Measurements from ENCODE around the gene ENTPD8. TPM values are rescaled to one million over a fixed set of nuclear protein-coding genes. Genes with fewer than 3 reads are reported as not detected.

The ENTPD8 gene
- total RNA-seq (2014; rRNA removed; shearing (Covaris generic)), result not detected in 2 replicates

GRCh38 chr9:137441289-137441934, at the start of gene ENTPD8:
Gene ENTPD8 (minus strand): TSS chr9:137441357. CDS start chr9:137438285, 3,072 bp downstream.
- DNase-seq (ENCODE audit: low read depth), result no peak

- DNase-seq (ENCODE audit: low read depth), result no peak
Observed at GRCh38 chr9:137490532-137491186, 49.5 kb upstream of the ENTPD8 start.

DNA sequence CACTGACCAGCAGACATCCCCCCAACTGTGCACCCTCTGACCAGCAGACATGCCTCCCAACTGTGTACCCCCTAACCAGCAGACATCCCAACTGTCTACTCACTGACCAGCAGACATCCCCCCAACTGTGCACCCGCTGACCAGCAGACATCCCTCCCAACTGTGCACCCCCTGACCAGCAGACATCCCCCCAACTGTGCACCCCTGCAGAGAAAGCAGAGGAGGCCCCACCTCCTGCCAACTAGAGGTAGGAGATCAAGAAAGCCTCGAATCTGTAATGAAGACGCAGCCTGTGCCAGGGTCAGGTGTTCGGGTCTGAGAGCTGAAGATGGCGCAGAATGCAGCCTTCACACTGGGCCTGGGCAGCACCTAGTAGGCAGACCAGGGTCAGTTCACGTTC, 47.7 kb upstream of the ENTPD8 start:
- DNase-seq (ENCODE audit: low read depth), result no peak

DNA sequence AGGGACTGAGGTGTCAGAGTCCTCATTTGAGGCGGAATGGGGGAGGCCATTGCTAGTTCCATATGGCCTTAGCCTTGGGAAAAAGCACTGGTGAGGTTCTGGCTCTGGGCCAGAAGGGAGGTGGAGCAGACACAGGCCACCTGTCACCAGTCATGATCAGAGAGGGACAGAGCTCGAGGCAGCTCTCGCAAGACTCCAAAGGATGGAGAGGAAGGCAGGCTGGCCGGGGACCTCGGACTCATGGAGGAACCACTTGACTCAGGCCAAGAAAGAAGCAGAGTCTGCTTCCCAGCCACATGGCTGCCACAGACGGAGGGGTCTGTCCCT, 47.1 kb upstream of the ENTPD8 start:
- no peak for DNase-seq (ENCODE audit: low read depth)

GRCh38 chr9:137487454-137488326, 46.5 kb upstream of the ENTPD8 start:
- no peak for DNase-seq (ENCODE audit: low read depth)

DNA sequence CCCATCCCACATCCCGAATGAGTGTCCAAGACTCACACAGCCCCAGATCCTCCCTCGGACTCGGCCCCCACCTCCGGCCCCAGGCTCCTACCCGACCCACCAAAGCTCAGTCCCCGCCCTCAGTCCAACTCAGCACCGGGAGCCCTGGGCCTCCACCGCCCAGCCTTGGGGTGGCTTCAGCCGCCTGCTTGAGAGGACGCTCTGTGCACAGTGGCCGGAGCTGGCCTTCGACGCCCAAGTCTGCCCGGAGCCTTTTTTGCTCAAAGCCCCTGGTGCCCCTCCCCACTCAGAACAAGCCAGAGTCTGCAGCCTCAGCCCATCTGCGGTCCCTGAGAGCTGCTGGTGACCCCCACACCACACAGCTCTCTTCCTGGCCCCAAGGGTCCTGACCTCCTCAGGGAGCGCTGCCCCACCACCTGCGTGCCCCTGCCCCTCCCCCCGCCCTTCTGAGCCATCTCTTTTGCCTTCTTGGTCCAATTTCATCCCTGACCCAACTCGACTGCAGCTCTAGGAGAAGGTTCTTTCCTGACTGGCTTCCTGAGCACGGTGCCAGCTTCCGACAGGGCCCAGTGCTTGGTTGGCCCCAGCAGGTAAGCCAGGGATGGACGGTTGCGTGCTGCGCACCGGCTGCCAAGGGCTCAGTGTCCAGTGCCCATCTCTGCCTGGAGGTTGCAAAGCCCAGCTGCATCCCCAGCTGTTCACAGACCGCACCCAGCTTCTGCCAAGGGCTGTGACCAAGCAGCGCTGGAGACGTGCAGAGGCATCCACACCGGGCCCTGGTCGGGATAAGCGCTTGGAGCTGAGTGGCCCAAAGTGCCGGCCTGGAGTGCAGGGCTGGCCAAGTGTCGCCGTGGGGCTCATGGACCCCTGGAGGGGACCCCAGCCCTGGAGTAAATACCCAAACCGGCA, 45.6 kb upstream of the ENTPD8 start:
- no peak for DNase-seq (ENCODE audit: low read depth)

- DNase-seq (ENCODE audit: low read depth), result no peak
Observed at GRCh38 chr9:137486141-137486490, 45.0 kb upstream of the ENTPD8 start.

DNA sequence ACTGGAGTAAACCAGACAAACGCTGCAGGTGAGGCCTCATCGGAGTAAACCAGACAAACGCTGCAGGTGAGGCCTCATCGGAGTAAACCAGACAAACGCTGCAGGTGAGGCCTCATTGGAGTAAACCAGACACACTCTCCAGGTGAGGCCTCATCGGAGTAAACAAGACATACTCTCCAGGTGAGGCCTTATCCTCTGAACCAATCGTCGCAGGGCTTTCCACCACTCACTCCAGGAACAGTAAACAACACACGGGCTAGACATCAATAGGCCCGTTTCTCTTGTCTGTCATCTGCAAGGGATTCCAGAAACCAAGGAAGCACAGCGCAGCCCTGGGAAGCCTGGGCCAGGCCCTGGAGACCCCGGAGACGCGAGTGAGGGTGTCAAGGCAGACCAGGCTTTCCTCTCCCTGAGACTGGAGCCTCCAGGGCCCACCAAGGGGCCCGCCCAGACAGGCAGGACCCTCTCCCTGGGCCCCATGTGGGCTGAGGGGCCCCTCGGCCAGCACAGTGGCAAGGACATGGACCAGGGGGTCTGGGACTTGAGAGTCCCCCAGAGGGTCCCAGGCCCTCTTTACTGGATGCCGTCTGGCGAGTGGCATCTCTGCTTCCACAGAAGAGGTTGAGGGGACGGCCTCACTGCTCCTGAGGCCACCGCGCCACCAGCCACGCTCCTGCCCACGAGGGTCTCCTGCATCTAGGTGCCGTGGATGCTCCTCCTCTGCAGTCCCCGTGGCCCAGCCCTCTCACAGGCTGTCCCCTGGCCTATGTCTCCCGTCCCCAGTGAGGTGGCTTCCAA, 44.4 kb upstream of the ENTPD8 start:
- no peak for DNase-seq (ENCODE audit: low read depth)

DNA sequence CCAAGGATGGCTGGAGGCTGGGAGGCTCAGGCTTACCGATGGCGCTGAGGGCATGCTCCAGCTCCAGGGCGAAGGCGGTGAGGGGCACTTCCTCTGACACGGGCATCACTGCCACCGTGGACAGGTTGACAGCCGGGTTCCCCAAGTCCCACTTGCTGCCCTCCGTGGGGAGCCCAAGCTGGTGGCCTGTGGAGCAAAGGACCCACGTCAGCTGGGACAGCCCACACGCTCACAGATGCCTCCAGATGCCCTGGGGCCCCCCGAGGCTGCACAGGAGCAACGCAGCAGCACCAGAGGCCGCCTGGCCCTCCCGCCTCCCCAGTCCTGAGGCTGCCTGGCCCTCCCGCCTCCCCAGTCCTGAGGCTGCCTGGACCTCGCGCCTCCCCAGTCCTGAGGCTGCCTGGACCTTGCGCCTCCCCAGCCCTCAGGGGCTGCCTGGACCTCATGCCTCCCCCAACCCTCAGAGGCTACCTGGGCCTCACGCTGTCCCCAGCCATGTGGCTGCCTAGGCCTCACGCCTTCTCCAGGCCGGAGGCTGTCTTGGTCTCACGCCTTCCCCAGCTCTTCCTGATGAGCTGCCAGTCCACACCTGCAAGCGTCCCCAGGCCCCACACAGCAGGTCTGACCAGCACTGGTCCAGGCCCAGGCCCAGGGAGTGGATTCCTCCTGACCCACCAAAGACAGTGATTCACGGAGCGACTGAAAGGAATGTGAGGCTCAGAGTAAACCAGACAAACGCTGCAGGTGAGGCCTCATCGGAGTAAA, 43.6 kb upstream of the ENTPD8 start:
- no peak for DNase-seq (ENCODE audit: low read depth)

GRCh38 chr9:137482094-137482781, 41.1 kb upstream of the ENTPD8 start:
- DNase-seq (ENCODE audit: low read depth), result peak; percentile 95

GRCh38 chr9:137480686-137481683, 39.8 kb upstream of the ENTPD8 start:
- no peak for DNase-seq (ENCODE audit: low read depth)

- DNase-seq (ENCODE audit: low read depth), result peak; percentile 16
Observed at GRCh38 chr9:137479892-137480685, 38.9 kb upstream of the ENTPD8 start.

- no peak for DNase-seq (ENCODE audit: low read depth)
Observed at GRCh38 chr9:137478962-137479861, 38.1 kb upstream of the ENTPD8 start.

DNA sequence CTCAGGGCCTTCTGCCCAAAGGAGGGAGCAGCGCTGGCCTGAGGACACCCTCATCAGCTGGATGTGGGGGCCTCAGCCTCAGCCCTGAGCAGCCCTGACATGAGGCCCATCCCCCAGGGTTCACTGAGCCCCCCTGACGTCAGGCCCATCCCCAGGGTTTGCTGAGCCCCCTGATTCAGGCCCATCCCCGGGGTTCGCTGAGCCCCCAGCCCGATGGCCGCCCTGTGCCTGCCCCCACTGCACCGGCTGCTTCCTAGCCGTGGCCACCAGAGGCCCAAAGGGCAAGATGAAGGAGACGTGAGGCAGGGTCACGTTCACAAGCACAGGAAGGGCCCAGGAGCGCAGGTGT, 37.4 kb upstream of the ENTPD8 start:
- no peak for DNase-seq (ENCODE audit: low read depth)

- DNase-seq (ENCODE audit: low read depth), result no peak
Observed at GRCh38 chr9:137477778-137478612, 36.8 kb upstream of the ENTPD8 start.

- no peak for DNase-seq (ENCODE audit: low read depth)
Observed at GRCh38 chr9:137476856-137477255, 35.7 kb upstream of the ENTPD8 start.

All from RPMI7951 (cell line).